ENCODE results near the gene KMT5B. TPM values are rescaled to one million over a fixed set of nuclear protein-coding genes. Genes with fewer than 3 reads are reported as not detected.

Gene KMT5B
- total RNA-seq: 10 to 100 TPM; 20.2 to 20.5 TPM

- Histone ChIP-seq H3K9me3 (no peaks in the 10 kb centered on the region), H3K27ac (peak within 1 kb of the TSS; percentile 97 to 98), H3K4me3 (peak within 1 kb of the TSS; percentile 80 to 88), H3K4me1 (peaks cover 0 to 56% of the 10 kb centered on the region in 2 donors), H3K27me3 (no peaks in the 10 kb centered on the region), H3K36me3 (no peaks in the 10 kb centered on the region)
- no peak for DNase-seq (ENCODE audit: low spot score)
- TF ChIP-seq CTCF (IDR thresholded peaks at IDR 0.05): no peak
These were observed at the start of gene KMT5B for GRCh38 chr11:68213135-68213515. Gene KMT5B (minus strand): TSS chr11:68213296. CDS start chr11:68190076, 23,220 bp downstream.

- peaks cover 0 to 5% of the 10 kb centered on the region in 2 donors for H3K4me1 ChIP-seq
- no peak for DNase-seq (ENCODE audit: low spot score)
- peaks cover 63% of the 10 kb centered on the region for H3K36me3 ChIP-seq
- no peak for TF ChIP-seq CTCF (IDR thresholded peaks at IDR 0.05)
- H3K9me3 ChIP-seq: no peaks in the 10 kb centered on the region
- H3K27ac ChIP-seq: no peak overlapping the region
- H3K27me3 ChIP-seq: no peaks in the 10 kb centered on the region
- H3K4me3 ChIP-seq: no peak overlapping the region
These were observed 49.4 kb upstream of the KMT5B start for GRCh38 chr11:68262544-68262827.

DNA sequence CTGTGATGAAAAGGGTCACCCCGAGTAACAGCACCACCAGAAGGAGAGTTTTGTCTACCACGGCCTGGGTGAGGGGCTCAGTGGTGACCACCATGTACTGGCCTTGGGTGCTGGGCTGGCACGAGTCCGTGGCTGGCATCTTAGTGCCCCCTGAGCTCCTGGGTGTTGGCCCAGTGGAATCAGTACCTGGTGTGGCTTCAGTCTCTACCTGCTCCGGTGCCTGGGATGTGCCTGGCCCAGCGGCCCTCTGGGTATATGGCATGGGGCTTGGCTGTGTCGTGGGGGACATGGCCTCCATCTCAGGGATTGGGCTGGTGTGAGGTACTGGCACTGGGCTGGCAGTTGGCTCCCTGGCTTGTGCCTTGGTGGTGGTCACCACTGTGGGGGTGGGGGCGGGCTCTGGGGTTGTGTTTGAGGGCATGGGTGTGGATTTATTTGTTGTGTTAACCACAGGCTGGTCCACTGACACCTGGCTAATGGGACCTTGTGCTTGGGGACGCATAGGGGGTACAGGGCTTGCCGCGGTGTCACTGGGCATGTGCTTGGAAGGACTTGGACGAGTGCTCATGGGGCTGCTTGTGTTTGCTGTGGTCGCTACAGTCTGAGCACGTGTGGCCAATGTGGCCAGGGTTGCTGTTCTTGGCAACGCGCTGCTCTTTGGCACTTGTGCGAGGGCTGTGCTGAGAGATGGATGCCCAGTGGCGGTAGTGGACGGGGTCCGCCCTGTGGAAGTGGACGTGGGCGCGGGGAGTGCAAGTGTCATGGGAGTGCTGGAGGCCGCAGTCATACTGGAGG lies 48.9 kb upstream of the KMT5B start:
- Histone ChIP-seq H3K4me3 (no peak overlapping the region), H3K27me3 (no peaks in the 10 kb centered on the region), H3K27ac (no peak overlapping the region), H3K36me3 (peaks cover 58% of the 10 kb centered on the region), H3K9me3 (no peaks in the 10 kb centered on the region), H3K4me1 (peaks cover 0 to 10% of the 10 kb centered on the region in 2 donors)
- DNase-seq (ENCODE audit: low spot score): no peak
- TF ChIP-seq CTCF (IDR thresholded peaks at IDR 0.05): no peak

DNA sequence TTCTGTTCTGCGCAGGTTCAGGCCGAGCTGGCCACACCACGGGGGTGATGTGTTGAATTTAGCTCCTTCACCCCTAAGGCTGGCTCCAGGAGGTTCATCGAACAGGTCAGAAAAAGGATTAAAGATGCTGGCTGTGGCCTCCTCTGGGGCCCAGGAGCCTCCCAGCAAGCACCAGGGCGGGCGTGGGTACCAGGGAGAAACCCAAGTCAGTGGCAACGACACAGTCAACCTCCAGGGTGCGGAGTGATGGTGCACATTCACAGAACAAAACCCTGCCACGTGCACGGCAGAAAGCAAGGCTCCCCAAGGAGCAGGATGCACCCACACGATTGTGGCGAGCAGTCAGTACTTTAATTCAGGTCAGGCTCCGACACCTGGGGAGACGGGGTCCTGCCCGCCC lies 47.9 kb upstream of the KMT5B start:
- H3K36me3 ChIP-seq: peaks cover 48% of the 10 kb centered on the region
- TF ChIP-seq CTCF (IDR thresholded peaks at IDR 0.05): no peak
- DNase-seq (ENCODE audit: low spot score): no peak
- H3K4me1 ChIP-seq: peaks cover 0 to 13% of the 10 kb centered on the region in 2 donors
- H3K9me3 ChIP-seq: no peaks in the 10 kb centered on the region
- no peak overlapping the region for H3K27ac ChIP-seq
- no peaks in the 10 kb centered on the region for H3K27me3 ChIP-seq
- H3K4me3 ChIP-seq: no peak overlapping the region

DNA sequence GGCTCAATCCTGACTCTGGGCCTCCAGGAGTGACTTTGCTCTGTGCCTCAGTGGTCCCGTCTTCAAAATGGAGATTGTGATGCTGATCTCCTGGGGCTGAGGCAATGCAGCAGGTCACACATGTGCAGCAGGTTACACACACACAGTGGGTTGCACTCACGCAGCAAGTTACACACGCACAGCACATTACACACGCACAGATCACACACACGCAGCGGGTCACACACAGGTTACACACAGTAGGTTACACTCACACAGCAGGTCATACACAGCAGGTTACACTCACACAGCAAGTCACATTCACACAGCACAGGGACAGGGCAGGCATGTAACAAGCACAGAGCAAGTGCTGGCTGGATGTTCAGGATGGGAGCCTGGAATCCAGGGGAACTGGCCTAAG lies 47.4 kb upstream of the KMT5B start:
- Histone ChIP-seq H3K4me1 (peaks cover 0 to 13% of the 10 kb centered on the region in 2 donors), H3K27ac (no peak overlapping the region), H3K4me3 (no peak overlapping the region), H3K27me3 (no peaks in the 10 kb centered on the region), H3K9me3 (no peaks in the 10 kb centered on the region), H3K36me3 (peaks cover 43% of the 10 kb centered on the region)
- DNase-seq (ENCODE audit: low spot score): no peak
- TF ChIP-seq CTCF (IDR thresholded peaks at IDR 0.05): no peak
